Kidney (tissue), 14 donors: ENCODE data around the gene KXD1. TPM values are rescaled to one million over a fixed set of nuclear protein-coding genes. Genes with fewer than 3 reads are reported as not detected.
"Not testable (repeated sequence)": the region's sequence is repeated elsewhere in the genome, so short reads cannot be mapped to it uniquely, and the experiment has no call there.

ENCODE experiments used
- DNase-seq, 5 donors: peaks; one replicate each; pipeline ENCODE4 v3.0.0-alpha.2; 2013 to 2020
- FAIRE-seq: peaks from 2 replicates; lab custom pipeline; 2012; peaks lifted over from hg19 to GRCh38; lab: Jason Lieb, UNC
- H3K27ac ChIP-seq, 2 donors: one replicate each; pipeline ENCODE4 v1.7.0; 2013; ENCODE audit warnings: low read depth in 2 of 2, low read length in 2 of 2, inconsistent platforms in 1 of 2
- H3K27me3 ChIP-seq: one replicate; pipeline ENCODE4 v1.7.1; 2013; ENCODE audit warnings: low read length, inconsistent platforms; ENCODE audit not compliant: control insufficient read depth, insufficient read depth
- H3K36me3 ChIP-seq, 3 donors: one replicate each; pipeline versions ENCODE4 v1.7.0 to v1.7.1; 2013; ENCODE audit warnings: low read length in 3 of 3, control low read depth in 1 of 3, inconsistent platforms in 1 of 3; ENCODE audit not compliant: insufficient read depth in 3 of 3, control insufficient read depth in 2 of 3
- H3K4me1 ChIP-seq, 3 donors: one replicate each; pipeline versions ENCODE4 v1.7.0 to v1.7.1; 2013; ENCODE audit warnings: low read length in 3 of 3, inconsistent platforms in 1 of 3, low read depth in 1 of 3; ENCODE audit not compliant: control insufficient read depth in 2 of 3, insufficient read depth in 2 of 3
- H3K4me3 ChIP-seq, 3 donors: one replicate each; pipeline versions ENCODE4 v1.7.0 to v1.8.1; 2013; ENCODE audit warnings: low read length in 3 of 3, control low read depth in 1 of 3, inconsistent platforms in 1 of 3
- H3K9ac ChIP-seq, 3 donors: one replicate each; pipeline versions ENCODE4 v1.7.0 to v1.7.1; 2013; ENCODE audit warnings: low read length in 3 of 3, control low read depth in 1 of 3, inconsistent platforms in 1 of 3
- H3K9me3 ChIP-seq, 3 donors: one replicate each; pipeline versions ENCODE4 v1.7.0 to v1.7.1; 2013; ENCODE audit warnings: low read length in 3 of 3, control low read depth in 1 of 3, inconsistent platforms in 1 of 3; ENCODE audit not compliant: control insufficient read depth in 2 of 3, insufficient read depth in 1 of 3
- CTCF ChIP-seq: IDR thresholded peaks from 3 replicates; pipeline ENCODE4 v1.5.1; 2012; ENCODE audit warnings: mild to moderate bottlenecking, moderate library complexity, borderline replicate concordance; ENCODE audit not compliant: insufficient read depth; ENCODE audit errors: extremely low read depth
- intact Hi-C: fragments of 100-400 bp; cut with DNase I; formaldehyde crosslinking; loops from one replicate; pipeline ENCODE4 v1.11.1; 2022
- polyA plus RNA-seq: library from polyadenylated mRNA; stranded (reverse); fragments of 350-450 nt; fragmentation: Illumina TruSeq; extraction: RNeasy Lipid Tissue Mini Kit (QIAGEN cat#74804); gene quantifications from one replicate; pipeline ENCODE4 v1.2.3, GENCODE V29; 2014; ENCODE audit warnings: low read depth, low replicate concordance; ENCODE audit not compliant: insufficient read depth
- total RNA-seq: library from RNA; stranded (reverse); fragmentation: NEBNext Ultra II Directional; extraction: Animal tissue kit (Norgen Biotek cat#: 25700); gene quantifications from one replicate; pipeline ENCODE4 v1.2.1, GENCODE V29; 2021
- donor health status: control.
- donor health status: control.
- donor health status: control.
- donor health status: control.
- donor health status: control.
- donor health status: DM: yes; HTN: yes; CAD: no.
- donor health status: Normal renal cell carcinoma (clear cell type).

Gene KXD1
- total and polyA plus RNA-seq, 2 donors from 2014 or later, result 56.3 to 69.9 TPM

GRCh38 chr19:18599485-18599884 lies 41.8 kb downstream of the KXD1 start:
- H3K27ac ChIP-seq, result no peak overlapping the region
- no peaks in the 10 kb centered on the region for H3K36me3 ChIP-seq
- no peak for DNase-seq
- H3K4me1 ChIP-seq, result peaks cover 0 to 3% (median 0%) of the 10 kb centered on the region in 3 donors
- intact Hi-C loops, result loop anchor here (10.0 kb wide), 1 partner anchor 245 kb away; no protein-coding TSS in a partner anchor
- TF ChIP-seq CTCF, result no peak
- peaks cover 8% of the 10 kb centered on the region for H3K27me3 ChIP-seq
- H3K9ac ChIP-seq, result no peak overlapping the region
- FAIRE-seq, result no peak
- H3K9me3 ChIP-seq, result no peaks in the 10 kb centered on the region
- H3K4me3 ChIP-seq, result no peak overlapping the region

GRCh38 chr19:18600692-18601397 lies 43.2 kb downstream of the KXD1 start:
- H3K36me3 ChIP-seq, DNase-seq, FAIRE-seq, intact Hi-C loops, H3K9ac ChIP-seq, H3K9me3 ChIP-seq, H3K4me1 ChIP-seq, H3K27ac ChIP-seq, H3K4me3 ChIP-seq: not testable (repeated sequence)
- peaks cover 11% of the 10 kb centered on the region for H3K27me3 ChIP-seq

GRCh38 chr19:18601875-18602274 lies 44.2 kb downstream of the KXD1 start:
- FAIRE-seq (no peak), DNase-seq (no peak)
- Histone ChIP-seq H3K27ac (no peak overlapping the region), H3K9me3 (no peaks in the 10 kb centered on the region), H3K27me3 (peaks cover 11% of the 10 kb centered on the region), H3K4me3 (no peak overlapping the region), H3K4me1 (no peaks in the 10 kb centered on the region), H3K9ac (no peak overlapping the region), H3K36me3 (no peaks in the 10 kb centered on the region)
- TF ChIP-seq CTCF, result no peak
- intact Hi-C loops, result no loop called here

GRCh38 chr19:18603255-18603957 lies 45.7 kb downstream of the KXD1 start:
- Histone ChIP-seq H3K4me3 (no peak overlapping the region), H3K27me3 (peaks cover 24% of the 10 kb centered on the region), H3K27ac (no peak overlapping the region), H3K36me3 (no peaks in the 10 kb centered on the region), H3K9ac (no peak overlapping the region), H3K4me1 (peaks cover 0 to 4% (median 0%) of the 10 kb centered on the region in 3 donors), H3K9me3 (no peaks in the 10 kb centered on the region)
- no peak for FAIRE-seq
- intact Hi-C loops, result no loop called here
- TF ChIP-seq CTCF, result no peak
- DNase-seq, result no peak
